OCI-LY3 (cell line): ENCODE results near the gene GLRA1.

ENCODE experiments used
- H2AFZ ChIP-seq: fragments of 200-600, 300-600 bp; shearing (Covaris generic); 2 replicates; pipeline ENCODE4 v1.6.0; 2014; ENCODE audit warnings: antibody characterized with exemption, low read depth, low read length
- H3K27ac ChIP-seq: fragments of 200-600, 300-600 bp; sonication (generic); 2 replicates; pipeline ENCODE4 v1.5.1; 2014; ENCODE audit warnings: mild to moderate bottlenecking, low read length, moderate library complexity, mixed read lengths
- H3K27me3 ChIP-seq: fragments of 200-600, 300-600 bp; sonication (generic); 2 replicates; pipeline ENCODE4 v1.6.1; 2014; ENCODE audit warnings: low read depth, low read length, mixed read lengths
- H3K36me3 ChIP-seq: fragments of 200-600, 300-600 bp; sonication (generic); replicated peaks from 2 replicates; pipeline ENCODE3; 2014; ENCODE audit warnings: low read depth, low read length, mixed read lengths
- H3K4me1 ChIP-seq: fragments of 300-600, 200-600 bp; sonication (generic); 2 replicates; pipeline ENCODE4 v1.6.1; 2014; ENCODE audit warnings: low read length, mixed read lengths
- H3K4me2 ChIP-seq: fragments of 200-600, 300-600 bp; sonication (generic); 2 replicates; pipeline ENCODE4 v1.6.1; 2014; ENCODE audit warnings: low read length, mixed read lengths
- H3K4me3 ChIP-seq: fragments of 300-600, 200-600 bp; sonication (generic); 2 replicates; pipeline ENCODE4 v1.5.1; 2014; ENCODE audit warnings: antibody characterized with exemption, mild to moderate bottlenecking, low read length, moderate library complexity
- H3K79me2 ChIP-seq: fragments of 300-600, 200-600 bp; shearing (Covaris generic); 2 replicates; pipeline ENCODE4 v1.6.1; 2014; ENCODE audit warnings: mild to moderate bottlenecking, low read length, mixed read lengths
- H3K9ac ChIP-seq: fragments of 300-600, 200-600 bp; shearing (Covaris generic); 2 replicates; pipeline ENCODE4 v1.6.0; 2014; ENCODE audit warnings: mild to moderate bottlenecking, low read length, moderate library complexity
- H3K9me3 ChIP-seq: fragments of 200-600, 300-600 bp; shearing (Covaris generic); 2 replicates; pipeline ENCODE4 v1.6.1; 2014; ENCODE audit warnings: low read length, mixed read lengths; ENCODE audit not compliant: insufficient read depth
- H4K20me1 ChIP-seq: fragments of 200-600, 300-600 bp; sonication (generic); 2 replicates; pipeline ENCODE4 v1.6.1; 2016; ENCODE audit warnings: low read length, mixed read lengths; ENCODE audit not compliant: insufficient read depth
- CTCF ChIP-seq: fragments of 200-600, 300-600 bp; sonication (generic); IDR thresholded peaks from 2 replicates; pipeline ENCODE4 v1.5.1; 2014; ENCODE audit warnings: antibody characterized with exemption, low read length, low read depth
- EZH2phosphoT487 ChIP-seq: fragments of 200-600 bp; shearing (Covaris generic); IDR thresholded peaks from 2 replicates; pipeline ENCODE4 v1.6.1; 2018; ENCODE audit warnings: antibody characterized with exemption, mixed run types, low read depth

GLRA1 gene

DNA sequence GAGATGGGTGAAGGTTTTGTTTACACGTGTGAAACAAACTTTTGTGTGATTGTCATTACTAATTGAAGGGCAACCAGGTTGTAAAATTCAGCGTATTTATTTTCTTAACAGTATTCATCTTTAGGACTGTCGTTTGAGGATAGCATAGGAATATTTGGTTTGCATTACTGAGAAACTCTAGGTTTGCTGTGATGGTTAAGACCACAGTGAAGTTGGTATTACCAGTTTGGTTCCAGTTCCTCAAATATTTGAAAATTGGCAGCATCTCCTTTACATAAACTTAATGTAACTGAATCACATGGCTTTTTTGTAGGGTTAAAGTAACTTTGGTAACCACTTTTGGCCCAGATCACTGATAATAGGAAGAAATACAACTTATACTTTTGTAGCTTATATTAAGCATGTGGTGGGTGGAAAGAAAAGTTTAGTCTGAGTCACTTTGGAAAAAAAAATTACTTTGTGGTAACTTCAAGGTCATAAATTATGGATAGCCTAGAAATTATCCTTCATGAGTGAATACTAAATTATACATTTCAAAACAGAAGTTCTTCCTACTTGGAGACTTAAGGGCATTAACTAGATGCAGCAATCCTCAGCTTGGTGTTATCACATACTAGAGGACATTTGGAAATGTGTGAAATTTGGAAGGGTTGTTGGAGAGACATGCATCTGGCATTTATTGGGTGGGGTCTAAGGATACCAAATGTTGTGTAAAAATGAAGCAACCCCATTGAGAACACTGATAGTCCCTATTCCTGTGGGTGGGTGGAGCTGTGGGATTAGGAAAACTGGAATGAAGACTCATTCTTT is 119.0 kb downstream of the GLRA1 start:
- Histone ChIP-seq H3K4me3 (no peak overlapping the region), H3K4me2 (no peak overlapping the region), H3K79me2 (peaks cover 68% of the 10 kb centered on the region), H3K36me3 (peaks cover 46% of the 10 kb centered on the region), H4K20me1 (peaks cover 29% of the 10 kb centered on the region), H2AFZ (no peak overlapping the region), H3K9ac (no peak overlapping the region), H3K27ac (no peak overlapping the region), H3K4me1 (peaks cover 30% of the 10 kb centered on the region), H3K9me3 (no peaks in the 10 kb centered on the region), H3K27me3 (no peaks in the 10 kb centered on the region)
- no peak for TF ChIP-seq CTCF

DNA sequence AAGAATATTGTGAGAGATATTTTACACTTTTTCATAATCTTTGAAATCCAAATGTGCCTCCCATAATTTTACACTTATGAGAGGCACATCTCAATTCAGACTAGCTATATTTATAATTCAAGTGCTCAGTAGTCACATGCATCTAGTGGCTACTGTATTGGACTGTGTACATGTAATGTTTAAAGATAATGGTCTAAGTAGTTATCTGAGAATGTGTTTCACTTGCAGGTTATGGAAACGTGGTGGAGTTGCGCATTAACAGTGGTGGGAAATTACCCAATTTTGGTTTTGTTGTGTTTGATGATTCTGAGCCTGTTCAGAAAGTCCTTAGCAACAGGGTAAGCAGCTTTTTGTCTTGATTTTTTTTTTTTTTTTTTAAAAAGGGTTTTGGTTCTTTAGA is 124.1 kb downstream of the GLRA1 start:
- Histone ChIP-seq H3K4me2 (no peak overlapping the region), H4K20me1 (peaks cover 17% of the 10 kb centered on the region), H3K27ac (no peak overlapping the region), H3K4me3 (no peak overlapping the region), H3K9ac (no peak overlapping the region), H2AFZ (no peak overlapping the region), H3K27me3 (no peaks in the 10 kb centered on the region), H3K79me2 (peaks cover 52% of the 10 kb centered on the region), H3K9me3 (no peaks in the 10 kb centered on the region), H3K36me3 (peaks cover 30% of the 10 kb centered on the region), H3K4me1 (peaks cover 10% of the 10 kb centered on the region)
- no peak for TF ChIP-seq EZH2phosphoT487
- TF ChIP-seq CTCF, result no peak

DNA sequence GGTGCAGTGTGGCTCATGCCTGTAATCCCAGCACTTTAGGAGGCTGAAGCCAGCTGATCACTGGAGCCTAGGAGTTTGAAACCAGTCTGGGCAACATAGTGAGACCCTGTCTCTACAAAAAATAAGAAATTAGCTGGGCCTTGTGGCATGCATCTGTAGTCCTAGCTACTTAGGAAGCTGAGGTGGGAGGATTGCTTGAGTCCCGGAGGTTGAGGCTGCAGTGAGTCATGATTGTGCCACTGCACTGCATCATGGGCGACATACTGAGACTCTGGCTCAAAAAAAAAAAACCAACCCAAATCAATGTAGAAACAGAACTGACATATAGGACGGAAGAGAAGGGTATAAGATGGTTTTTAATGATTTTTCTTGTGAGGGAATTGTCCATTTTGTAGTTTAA is 125.2 kb downstream of the GLRA1 start:
- Histone ChIP-seq H3K27ac (no peak overlapping the region), H3K4me3 (no peak overlapping the region), H3K36me3 (peaks cover 33% of the 10 kb centered on the region), H3K4me1 (no peaks in the 10 kb centered on the region), H3K4me2 (no peak overlapping the region), H2AFZ (no peak overlapping the region), H4K20me1 (peaks cover 19% of the 10 kb centered on the region), H3K27me3 (no peaks in the 10 kb centered on the region), H3K9me3 (no peaks in the 10 kb centered on the region), H3K79me2 (peaks cover 56% of the 10 kb centered on the region), H3K9ac (no peak overlapping the region)
- TF ChIP-seq CTCF, result no peak
- no peak for TF ChIP-seq EZH2phosphoT487

GRCh38 chr5:151798674-151799073 is 126.0 kb downstream of the GLRA1 start:
- H4K20me1 ChIP-seq, result peaks cover 23% of the 10 kb centered on the region
- no peak overlapping the region for H3K27ac ChIP-seq

More at GRCh38 chr5:151798674-151799073, 126.0 kb downstream of the GLRA1 start:
- H3K79me2 ChIP-seq, result peaks cover 59% of the 10 kb centered on the region
- no peaks in the 10 kb centered on the region for H3K27me3 ChIP-seq
- no peaks in the 10 kb centered on the region for H3K9me3 ChIP-seq
- H3K9ac ChIP-seq, result no peak overlapping the region
- no peak overlapping the region for H3K4me3 ChIP-seq
- H3K36me3 ChIP-seq, result peaks cover 40% of the 10 kb centered on the region
- H2AFZ ChIP-seq, result no peak overlapping the region
- H3K4me1 ChIP-seq, result no peaks in the 10 kb centered on the region
- no peak overlapping the region for H3K4me2 ChIP-seq
- TF ChIP-seq CTCF (no peak), EZH2phosphoT487 (no peak)
